ENCODE measurements around the gene TPR. TPM values are rescaled to one million over a fixed set of nuclear protein-coding genes. Genes with fewer than 3 reads are reported as not detected.
A peak's percentile ranks its signal among the peaks of the same experiment; 100 is the strongest.

Gene TPR
- total RNA-seq, 2 experiments from 2014 or later: 130 to 139 TPM

- CTCF ChIA-PET: no interaction called here
- H3K4me3 Mint-ChIP-seq: no peak overlapping the region
- no peak overlapping the region for H3K27ac Mint-ChIP-seq
- DNase-seq (no peak), ATAC-seq (no peak)
- H3K4me1 Mint-ChIP-seq: peaks cover 5% of the 10 kb centered on the region
- no peaks in the 10 kb centered on the region for H3K9me3 Mint-ChIP-seq (ENCODE audit: low read depth)
- no peaks in the 10 kb centered on the region for H3K27me3 Mint-ChIP-seq
- peaks cover 29% of the 10 kb centered on the region for H3K36me3 Mint-ChIP-seq
Measured at GRCh38 chr1:186311375-186312051, 63.5 kb downstream of the TPR start.

- peaks cover 21% of the 10 kb centered on the region for H3K36me3 Mint-ChIP-seq
- peaks cover 9% of the 10 kb centered on the region for H3K4me1 Mint-ChIP-seq
- H3K4me3 Mint-ChIP-seq: no peak overlapping the region
- CTCF ChIA-PET: no interaction called here
- H3K9me3 Mint-ChIP-seq (ENCODE audit: low read depth): no peaks in the 10 kb centered on the region
- no peaks in the 10 kb centered on the region for H3K27me3 Mint-ChIP-seq
- ATAC-seq (no peak), DNase-seq (no peak)
- no peak overlapping the region for H3K27ac Mint-ChIP-seq
Measured at GRCh38 chr1:186310307-186310706, 64.7 kb downstream of the TPR start.

GRCh38 chr1:186308264-186309060 is 66.6 kb downstream of the TPR start:
- CTCF ChIA-PET: interaction anchor here (1.6 kb wide), 1 partner anchor 67 kb away, joined by 6 read pairs; the partner anchor contains the start of genes ODR4 and TPR
- Mint-ChIP-seq H3K36me3 (peaks cover 16% of the 10 kb centered on the region), H3K27me3 (no peaks in the 10 kb centered on the region), H3K27ac (no peak overlapping the region), H3K9me3 (ENCODE audit: low read depth) (no peaks in the 10 kb centered on the region), H3K4me3 (no peak overlapping the region), H3K4me1 (peaks cover 16% of the 10 kb centered on the region)
- DNase-seq (peak; percentile 48), ATAC-seq (peak; percentile 29)

GRCh38 chr1:186307445-186307844 is 67.6 kb downstream of the TPR start:
- Mint-ChIP-seq H3K36me3 (peaks cover 11% of the 10 kb centered on the region), H3K27me3 (no peaks in the 10 kb centered on the region), H3K4me1 (peaks cover 16% of the 10 kb centered on the region), H3K27ac (no peak overlapping the region), H3K9me3 (ENCODE audit: low read depth) (no peaks in the 10 kb centered on the region), H3K4me3 (no peak overlapping the region)
- CTCF ChIA-PET: interaction anchor here (1.6 kb wide), 1 partner anchor 68 kb away, joined by 6 read pairs; the partner anchor contains the start of genes ODR4 and TPR
- DNase-seq (no peak), ATAC-seq (no peak)

GRCh38 chr1:186306533-186306932 is 68.5 kb downstream of the TPR start:
- H3K4me1 Mint-ChIP-seq: peaks cover 16% of the 10 kb centered on the region
- H3K27me3 Mint-ChIP-seq: no peaks in the 10 kb centered on the region
- CTCF ChIA-PET: no interaction called here
- H3K9me3 Mint-ChIP-seq (ENCODE audit: low read depth): no peaks in the 10 kb centered on the region
- peak overlapping the region; percentile 49 for H3K27ac Mint-ChIP-seq
- DNase-seq: no peak
- H3K36me3 Mint-ChIP-seq: peaks cover 8% of the 10 kb centered on the region
- no peak for ATAC-seq
- no peak overlapping the region for H3K4me3 Mint-ChIP-seq

GRCh38 chr1:186304982-186305949 is 69.8 kb downstream of the TPR start:
- peaks cover 6% of the 10 kb centered on the region for H3K36me3 Mint-ChIP-seq
- no peaks in the 10 kb centered on the region for H3K9me3 Mint-ChIP-seq (ENCODE audit: low read depth)
- peaks cover 16% of the 10 kb centered on the region for H3K4me1 Mint-ChIP-seq
- no peak overlapping the region for H3K27ac Mint-ChIP-seq
- CTCF ChIA-PET: interaction anchor here (0.6 to 1.8 kb wide), 2 partner anchors 70 to 739 kb away, joined by 3 to 4 read pairs; partner anchors contain the start of gene TPR
- peak; percentile 76 for ATAC-seq
- DNase-seq: no peak
- no peak overlapping the region for H3K4me3 Mint-ChIP-seq
- H3K27me3 Mint-ChIP-seq: no peaks in the 10 kb centered on the region

- peak overlapping the region; percentile 16 for H3K27ac Mint-ChIP-seq
- no peaks in the 10 kb centered on the region for H3K36me3 Mint-ChIP-seq
- no peaks in the 10 kb centered on the region for H3K9me3 Mint-ChIP-seq (ENCODE audit: low read depth)
- CTCF ChIA-PET: interaction anchor here (1.0 to 1.8 kb wide), 2 partner anchors 13 to 71 kb away, joined by 3 to 4 read pairs; partner anchors contain the start of gene TPR
- no peak overlapping the region for H3K4me3 Mint-ChIP-seq
- peaks cover 5% of the 10 kb centered on the region for H3K27me3 Mint-ChIP-seq
- ATAC-seq (no peak), DNase-seq (no peak)
- H3K4me1 Mint-ChIP-seq: peaks cover 13% of the 10 kb centered on the region
Measured at GRCh38 chr1:186303911-186304310, 71.1 kb downstream of the TPR start.

- Mint-ChIP-seq H3K36me3 (no peaks in the 10 kb centered on the region), H3K27ac (no peak overlapping the region), H3K27me3 (peaks cover 7% of the 10 kb centered on the region), H3K9me3 (ENCODE audit: low read depth) (no peaks in the 10 kb centered on the region), H3K4me1 (peaks cover 13% of the 10 kb centered on the region), H3K4me3 (no peak overlapping the region)
- ATAC-seq: no peak
- CTCF ChIA-PET: no interaction called here
- no peak for DNase-seq
Measured at GRCh38 chr1:186302381-186302920, 72.6 kb downstream of the TPR start.

GRCh38 chr1:186301448-186301847 is 73.6 kb downstream of the TPR start:
- DNase-seq (no peak), ATAC-seq (no peak)
- Mint-ChIP-seq H3K4me3 (no peak overlapping the region), H3K36me3 (no peaks in the 10 kb centered on the region), H3K9me3 (ENCODE audit: low read depth) (no peaks in the 10 kb centered on the region), H3K27ac (no peak overlapping the region), H3K27me3 (peaks cover 7% of the 10 kb centered on the region), H3K4me1 (peaks cover 10% of the 10 kb centered on the region)
- CTCF ChIA-PET: no interaction called here

GRCh38 chr1:186300056-186300455 is 75.0 kb downstream of the TPR start:
- Mint-ChIP-seq H3K4me3 (no peak overlapping the region), H3K4me1 (peaks cover 7% of the 10 kb centered on the region), H3K36me3 (no peaks in the 10 kb centered on the region), H3K9me3 (ENCODE audit: low read depth) (no peaks in the 10 kb centered on the region), H3K27me3 (peaks cover 10% of the 10 kb centered on the region), H3K27ac (no peak overlapping the region)
- DNase-seq (no peak), ATAC-seq (no peak)
- CTCF ChIA-PET: no interaction called here

- H3K4me1 Mint-ChIP-seq: peaks cover 3% of the 10 kb centered on the region
- DNase-seq: no peak
- no peak for ATAC-seq
- no peak overlapping the region for H3K4me3 Mint-ChIP-seq
- no peak overlapping the region for H3K27ac Mint-ChIP-seq
- H3K9me3 Mint-ChIP-seq (ENCODE audit: low read depth): no peaks in the 10 kb centered on the region
- H3K36me3 Mint-ChIP-seq: no peaks in the 10 kb centered on the region
- CTCF ChIA-PET: no interaction called here
- peaks cover 10% of the 10 kb centered on the region for H3K27me3 Mint-ChIP-seq
Measured at GRCh38 chr1:186299570-186299969, 75.5 kb downstream of the TPR start.

GRCh38 chr1:186298851-186299250 is 76.2 kb downstream of the TPR start:
- H3K9me3 Mint-ChIP-seq (ENCODE audit: low read depth): no peaks in the 10 kb centered on the region
- CTCF ChIA-PET: no interaction called here

More at GRCh38 chr1:186298851-186299250, 76.2 kb downstream of the TPR start:
- Mint-ChIP-seq H3K27me3 (peaks cover 15% of the 10 kb centered on the region), H3K4me3 (no peak overlapping the region), H3K4me1 (peaks cover 1% of the 10 kb centered on the region), H3K27ac (no peak overlapping the region), H3K36me3 (no peaks in the 10 kb centered on the region)
- DNase-seq: no peak
- ATAC-seq: no peak
